Type B pancreatic cell (in vitro differentiated cells): ENCODE data around the gene ANTKMT. TPM values are rescaled to one million over a fixed set of nuclear protein-coding genes. Genes with fewer than 3 reads are reported as not detected.

Experiments used
- DNase-seq: peaks from one replicate; pipeline ENCODE4 v3.0.0; 2021; ENCODE audit warnings: mixed read lengths; ENCODE audit not compliant: unreplicated experiment; ENCODE audit errors: extremely low spot score
- H3K27ac Mint-ChIP-seq: 2 replicates; pipeline ENCODE4 v1.8.0; 2021; ENCODE audit warnings: mild to moderate bottlenecking, mixed read lengths
- H3K27me3 Mint-ChIP-seq: 2 replicates; pipeline ENCODE4 v1.8.0; 2021; ENCODE audit warnings: mixed read lengths
- H3K36me3 Mint-ChIP-seq: 2 replicates; pipeline ENCODE4 v1.8.0; 2021; ENCODE audit warnings: mixed read lengths
- H3K4me1 Mint-ChIP-seq: one replicate; pipeline ENCODE4 v1.8.0; 2021; ENCODE audit warnings: mixed read lengths; ENCODE audit not compliant: unreplicated experiment
- H3K4me3 Mint-ChIP-seq: 2 replicates; pipeline ENCODE4 v1.8.0; 2021; ENCODE audit warnings: mild to moderate bottlenecking, mixed read lengths
- H3K9me3 Mint-ChIP-seq: 2 replicates; pipeline ENCODE4 v1.8.0; 2021; ENCODE audit warnings: mixed read lengths
- total RNA-seq: library from RNA; stranded (reverse); gene quantifications from 2 replicates; pipeline ENCODE4 v1.2.1, GENCODE V29; 2021; ENCODE audit warnings: low replicate concordance
- TF ChIP-seq, protein P1 (sequence below): fragments of 200-600 bp; sonication (generic); conservative IDR thresholded peaks from 2 replicates; pipeline ENCODE4 v1.5.0; 2021; ENCODE audit warnings: antibody characterized with exemption, mild to moderate bottlenecking

Gene ANTKMT
- total RNA-seq, 1 donor from 2014 or later = 33.5 TPM

GRCh38 chr16:674214-674881 lies 46.6 kb upstream of the ANTKMT start:
- H3K27ac Mint-ChIP-seq = no peak overlapping the region
- no peaks in the 10 kb centered on the region for H3K36me3 Mint-ChIP-seq
- H3K9me3 Mint-ChIP-seq = no peaks in the 10 kb centered on the region
- peak overlapping the region; percentile 69 for H3K4me3 Mint-ChIP-seq
- peaks cover 5% of the 10 kb centered on the region for H3K27me3 Mint-ChIP-seq
- DNase-seq = no peak
- H3K4me1 Mint-ChIP-seq = no peaks in the 10 kb centered on the region
- TF ChIP-seq, protein P1, sequence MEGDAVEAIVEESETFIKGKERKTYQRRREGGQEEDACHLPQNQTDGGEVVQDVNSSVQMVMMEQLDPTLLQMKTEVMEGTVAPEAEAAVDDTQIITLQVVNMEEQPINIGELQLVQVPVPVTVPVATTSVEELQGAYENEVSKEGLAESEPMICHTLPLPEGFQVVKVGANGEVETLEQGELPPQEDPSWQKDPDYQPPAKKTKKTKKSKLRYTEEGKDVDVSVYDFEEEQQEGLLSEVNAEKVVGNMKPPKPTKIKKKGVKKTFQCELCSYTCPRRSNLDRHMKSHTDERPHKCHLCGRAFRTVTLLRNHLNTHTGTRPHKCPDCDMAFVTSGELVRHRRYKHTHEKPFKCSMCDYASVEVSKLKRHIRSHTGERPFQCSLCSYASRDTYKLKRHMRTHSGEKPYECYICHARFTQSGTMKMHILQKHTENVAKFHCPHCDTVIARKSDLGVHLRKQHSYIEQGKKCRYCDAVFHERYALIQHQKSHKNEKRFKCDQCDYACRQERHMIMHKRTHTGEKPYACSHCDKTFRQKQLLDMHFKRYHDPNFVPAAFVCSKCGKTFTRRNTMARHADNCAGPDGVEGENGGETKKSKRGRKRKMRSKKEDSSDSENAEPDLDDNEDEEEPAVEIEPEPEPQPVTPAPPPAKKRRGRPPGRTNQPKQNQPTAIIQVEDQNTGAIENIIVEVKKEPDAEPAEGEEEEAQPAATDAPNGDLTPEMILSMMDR = no peak

DNA sequence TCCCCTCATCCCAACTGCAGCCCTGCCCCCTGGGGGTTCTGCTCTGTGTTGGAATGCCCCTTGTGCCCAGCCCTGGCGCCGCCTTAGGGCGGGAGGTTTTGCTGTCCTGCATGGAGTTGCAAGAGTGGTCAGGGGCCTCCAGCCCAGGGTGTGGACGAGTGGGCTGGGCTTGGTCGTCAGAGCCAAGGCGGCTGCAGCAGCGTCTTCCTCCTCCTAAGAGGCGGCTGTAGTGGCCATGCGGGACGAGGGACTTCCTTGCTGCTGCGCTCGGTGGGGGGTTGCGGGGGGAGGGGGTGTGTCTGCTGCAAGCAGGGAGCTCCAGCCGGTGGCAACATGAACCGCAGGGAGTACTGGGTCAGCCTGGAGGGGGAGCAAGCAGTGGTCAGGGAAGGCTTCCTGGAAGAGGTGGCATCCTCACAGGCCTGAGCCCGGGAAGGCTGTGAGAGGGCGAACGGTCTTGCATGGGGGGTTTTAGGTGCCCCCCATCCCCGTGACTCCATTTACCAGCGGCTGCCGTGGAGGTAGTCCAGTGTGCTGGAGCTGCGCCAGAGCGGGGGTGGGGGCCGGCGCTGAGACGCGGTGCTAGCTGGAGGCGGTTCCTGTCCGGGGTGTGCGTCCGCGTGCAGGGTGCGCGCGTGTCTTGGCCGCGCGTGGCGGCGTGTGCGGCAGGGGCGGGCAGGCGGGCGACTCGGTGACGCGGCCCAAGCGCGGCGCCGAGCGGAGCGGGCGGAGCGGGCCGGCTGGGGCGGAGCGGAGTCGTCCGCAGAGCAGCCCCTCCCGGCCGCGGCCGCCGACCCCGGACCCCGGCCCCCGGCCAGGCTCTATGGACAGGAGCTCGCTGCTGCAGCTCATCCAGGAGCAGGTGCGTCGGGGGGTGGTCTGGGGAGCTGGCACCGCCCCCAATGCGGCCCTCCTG lies 45.7 kb upstream of the ANTKMT start, which contains the start of gene RHBDL1:
RHBDL1 (plus strand) TSS at position 704 of the 916 bp plus-strand sequence; CDS start at position 824, 120 bp downstream.
- TF ChIP-seq, protein P1 = no peak
- Mint-ChIP-seq H3K36me3 (no peaks in the 10 kb centered on the region), H3K27ac (peak within 1 kb of the TSS; percentile 29), H3K4me1 (no peaks in the 10 kb centered on the region), H3K4me3 (peak within 1 kb of the TSS; percentile 69), H3K9me3 (no peaks in the 10 kb centered on the region), H3K27me3 (peaks cover 5% of the 10 kb centered on the region)
- DNase-seq = no peak

DNA sequence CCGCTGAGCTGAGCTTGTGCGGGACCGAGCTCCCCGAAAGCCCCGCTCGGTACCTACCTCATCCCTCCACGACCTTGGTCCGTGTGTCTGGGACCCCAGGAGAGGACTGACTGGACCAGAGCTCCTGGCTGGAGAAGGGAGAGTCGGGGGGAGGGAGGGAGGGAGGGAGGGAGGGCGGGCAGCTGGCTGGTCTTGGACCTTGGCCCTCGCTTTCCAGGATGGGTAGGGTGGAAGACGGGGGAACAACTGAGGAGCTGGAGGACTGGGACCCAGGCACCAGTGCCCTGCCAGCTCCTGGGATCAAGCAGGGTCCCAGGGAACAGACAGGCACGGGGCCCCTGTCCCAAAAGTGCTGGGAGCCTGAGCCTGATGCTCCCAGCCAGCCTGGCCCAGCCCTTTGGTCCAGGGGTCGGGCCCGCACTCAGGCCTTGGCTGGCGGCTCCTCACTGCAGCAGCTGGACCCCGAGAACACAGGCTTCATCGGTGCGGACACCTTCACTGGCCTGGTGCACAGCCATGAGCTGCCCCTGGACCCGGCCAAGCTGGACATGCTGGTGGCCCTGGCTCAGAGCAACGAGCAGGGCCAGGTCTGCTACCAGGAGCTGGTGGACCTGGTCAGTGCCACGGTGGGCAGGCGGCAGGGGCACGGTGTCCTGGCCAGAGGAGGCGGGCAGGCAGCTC lies 44.9 kb upstream of the ANTKMT start:
- no peak for DNase-seq
- no peak overlapping the region for H3K4me3 Mint-ChIP-seq

DNA sequence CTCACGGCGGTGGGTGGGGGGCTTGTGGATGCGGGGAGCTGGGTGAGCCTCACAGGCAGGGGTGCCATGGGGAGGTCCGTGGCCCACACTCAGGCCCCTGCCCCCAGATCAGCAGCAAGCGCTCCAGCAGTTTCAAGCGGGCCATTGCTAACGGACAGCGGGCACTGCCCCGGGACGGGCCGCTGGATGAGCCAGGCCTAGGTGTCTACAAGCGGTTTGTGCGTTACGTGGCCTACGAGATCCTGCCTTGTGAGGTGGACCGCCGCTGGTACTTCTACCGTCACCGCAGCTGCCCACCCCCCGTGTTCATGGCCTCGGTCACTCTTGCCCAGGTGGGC lies 44.4 kb upstream of the ANTKMT start:
- no peak for DNase-seq
- TF ChIP-seq, protein P1 = no peak
- Mint-ChIP-seq H3K27me3 (peaks cover 5% of the 10 kb centered on the region), H3K4me3 (no peak overlapping the region), H3K36me3 (no peaks in the 10 kb centered on the region), H3K9me3 (no peaks in the 10 kb centered on the region), H3K4me1 (no peaks in the 10 kb centered on the region), H3K27ac (no peak overlapping the region)

More for the DNA sequence above, 44.9 kb upstream of the ANTKMT start:
- TF ChIP-seq, protein P1 = no peak
- H3K27ac Mint-ChIP-seq = no peak overlapping the region
- H3K36me3 Mint-ChIP-seq = no peaks in the 10 kb centered on the region
- no peaks in the 10 kb centered on the region for H3K4me1 Mint-ChIP-seq
- H3K9me3 Mint-ChIP-seq = no peaks in the 10 kb centered on the region
- peaks cover 5% of the 10 kb centered on the region for H3K27me3 Mint-ChIP-seq

DNA sequence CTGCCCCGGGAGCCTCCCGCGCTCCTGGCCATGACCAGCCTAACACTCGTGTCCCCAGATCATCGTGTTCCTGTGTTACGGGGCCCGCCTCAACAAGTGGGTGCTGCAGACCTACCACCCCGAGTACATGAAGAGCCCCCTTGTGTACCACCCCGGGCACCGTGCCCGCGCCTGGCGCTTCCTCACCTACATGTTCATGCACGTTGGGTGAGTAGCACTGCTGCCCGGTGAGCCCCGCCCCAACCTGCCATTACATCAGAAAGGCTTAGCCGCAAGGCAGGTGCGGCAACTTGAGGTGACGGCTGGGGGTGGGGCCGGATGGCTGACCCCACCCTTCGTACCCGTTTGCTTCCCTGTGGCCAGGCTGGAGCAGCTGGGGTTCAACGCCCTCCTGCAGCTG lies 44.0 kb upstream of the ANTKMT start:
- DNase-seq = no peak
- H3K4me1 Mint-ChIP-seq = no peaks in the 10 kb centered on the region
- no peak overlapping the region for H3K4me3 Mint-ChIP-seq
- H3K9me3 Mint-ChIP-seq = no peaks in the 10 kb centered on the region
- H3K36me3 Mint-ChIP-seq = no peaks in the 10 kb centered on the region
- H3K27me3 Mint-ChIP-seq = peaks cover 5% of the 10 kb centered on the region
- H3K27ac Mint-ChIP-seq = no peak overlapping the region
- TF ChIP-seq, protein P1 = no peak
